Heart left ventricle (tissue), 13 donors: ENCODE measurements around the gene MBP.
A peak's percentile ranks its signal among the peaks of the same experiment; 100 is the strongest.

ENCODE experiments used
- POLR2A ChIP-seq, 2 donors: fragments of 450-650 bp; IDR thresholded peaks; one replicate each; pipeline ENCODE4 v1.6.1; 2017; ENCODE audit warnings: antibody characterized with exemption in 2 of 2, mild to moderate bottlenecking in 2 of 2, moderate library complexity in 2 of 2
- TF ChIP-seq, protein P1 (sequence below), 12 donors: fragments of 200-600 bp; sonication (generic) in 4 of 12; IDR thresholded peaks; one replicate each; pipeline versions ENCODE4 v1.5.0 to v1.8.0; 2018 to 2022; ENCODE audit warnings: antibody characterized with exemption in 12 of 12, mild to moderate bottlenecking in 5 of 12
- donor health status: ischemic (EF 13 %, LVEDD 7.1; RV severe dilation, severe dysfunction).
- donor health status: DM: no; HTN: yes; CAD: no.
- donor health status: DM: no; HTN: no; CAD: no.
- donor health status: ischemic (EF 25% LVEDD 6.9; RV normal size, moderate dysfunction).
- donor health status: ischemic (EF 25% LVEDD 5.7; RV mildly dilated, moderate dysfunction).
- donor health status: ischemic (EF 35%, LVEDD 5.7; RV mildly dilated, moderate dysfunction).
- donor health status: nonischemic (EF 11% LVEDD 7.7; RV severe dilation, severe dysfunction).
- donor health status: DM: yes; HTN: yes; CAD: no.
- donor health status: PGD.
- donor health status: ischemic (EF 29% LVEDD 5.4; RV normal size, mild dysfunction).
- donor health status: nonischemic (EF 23%, LVEDD 6.1; RV moderate dilation, normal function).

DNA sequence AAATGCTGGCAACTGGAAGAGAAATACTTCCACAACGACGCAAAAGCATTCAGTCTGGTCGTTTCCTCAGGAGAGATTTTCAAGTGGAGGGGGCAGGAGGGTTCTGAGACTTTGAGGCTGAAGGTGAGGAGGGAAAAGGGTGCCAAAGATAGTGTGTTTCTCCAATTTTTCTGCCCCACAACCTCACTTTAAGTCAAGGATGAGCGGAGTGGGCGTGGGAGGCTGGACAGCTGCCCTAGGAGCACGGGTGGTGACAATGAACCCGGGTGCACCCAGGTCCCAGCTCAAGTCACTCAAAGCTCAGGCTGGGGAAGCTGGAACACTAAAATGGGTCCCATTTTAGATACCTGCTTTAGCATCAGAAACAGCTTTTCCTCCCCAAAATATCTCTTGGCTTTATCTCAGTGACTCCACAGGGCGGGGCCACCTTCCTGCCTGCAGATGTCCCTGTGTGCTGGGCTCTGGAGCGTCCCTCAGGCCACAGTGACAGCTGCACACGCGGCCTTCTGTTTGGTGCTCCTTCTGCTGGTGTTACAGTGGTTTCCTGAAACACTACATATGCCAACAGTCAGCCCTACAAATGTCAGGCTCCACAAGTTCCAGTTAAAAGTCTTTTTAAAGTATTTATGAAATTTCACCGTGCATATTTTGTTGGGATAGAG, 1.4 kb upstream of the MBP start:
- TF ChIP-seq POLR2A (IDR thresholded peaks at IDR 0.05) = no peak
- TF ChIP-seq, protein P1, sequence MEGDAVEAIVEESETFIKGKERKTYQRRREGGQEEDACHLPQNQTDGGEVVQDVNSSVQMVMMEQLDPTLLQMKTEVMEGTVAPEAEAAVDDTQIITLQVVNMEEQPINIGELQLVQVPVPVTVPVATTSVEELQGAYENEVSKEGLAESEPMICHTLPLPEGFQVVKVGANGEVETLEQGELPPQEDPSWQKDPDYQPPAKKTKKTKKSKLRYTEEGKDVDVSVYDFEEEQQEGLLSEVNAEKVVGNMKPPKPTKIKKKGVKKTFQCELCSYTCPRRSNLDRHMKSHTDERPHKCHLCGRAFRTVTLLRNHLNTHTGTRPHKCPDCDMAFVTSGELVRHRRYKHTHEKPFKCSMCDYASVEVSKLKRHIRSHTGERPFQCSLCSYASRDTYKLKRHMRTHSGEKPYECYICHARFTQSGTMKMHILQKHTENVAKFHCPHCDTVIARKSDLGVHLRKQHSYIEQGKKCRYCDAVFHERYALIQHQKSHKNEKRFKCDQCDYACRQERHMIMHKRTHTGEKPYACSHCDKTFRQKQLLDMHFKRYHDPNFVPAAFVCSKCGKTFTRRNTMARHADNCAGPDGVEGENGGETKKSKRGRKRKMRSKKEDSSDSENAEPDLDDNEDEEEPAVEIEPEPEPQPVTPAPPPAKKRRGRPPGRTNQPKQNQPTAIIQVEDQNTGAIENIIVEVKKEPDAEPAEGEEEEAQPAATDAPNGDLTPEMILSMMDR (IDR thresholded peaks at IDR 0.05) = peak in 4 of 12 donors; percentile 3 to 30 (median 21)
